Transverse colon (tissue), 4 donors: ENCODE measurements around the gene NR1D2.

ENCODE experiments used
- CTCF ChIP-seq, 5 experiments: fragments of 200-600 bp in 3 of 5; fragments of 450-650 bp in 2 of 5; sonication (generic) in 3 of 5; IDR thresholded peaks; 1 replicate in 2 of 5; 2 replicates in 3 of 5; pipeline ENCODE4 v1.5.1; 2016 to 2017; ENCODE audit warnings: antibody characterized with exemption in 5 of 5, inconsistent platforms in 3 of 5, mild to moderate bottlenecking in 2 of 5, moderate library complexity in 1 of 5
- POLR2AphosphoS5 ChIP-seq, 3 donors: sonication (generic); formaldehyde crosslinking; IDR thresholded peaks; one replicate each; pipeline ENCODE4 v1.6.1; 2016; ENCODE audit warnings: antibody characterized with exemption in 3 of 3

- TF ChIP-seq CTCF (IDR thresholded peaks at IDR 0.05) (peak; percentile 54 to 97 (median 67)), POLR2AphosphoS5 (IDR thresholded peaks at IDR 0.05) (peak; percentile 99 to 100 (median 100))
Observed at GRCh38 chr3:23916886-23917678, 28.0 kb upstream of the NR1D2 start, which contains the start of the genes NKIRAS1 and RPL15.
